PFSK-1 (cell line): ENCODE results near the gene TMEM182.

Experiments
- POLR2AphosphoS5 ChIP-seq: IDR thresholded peaks from 2 replicates; pipeline ENCODE4 v1.6.1; 2012; ENCODE audit warnings: low read depth, mild to moderate bottlenecking, control low read depth, low read length, moderate library complexity
- SIN3A ChIP-seq: IDR thresholded peaks from 2 replicates; pipeline ENCODE4 v1.6.1; 2012; ENCODE audit warnings: mild to moderate bottlenecking, low read length, moderate library complexity, borderline replicate concordance; ENCODE audit not compliant: insufficient read depth
- TAF1 ChIP-seq: IDR thresholded peaks from 2 replicates; pipeline ENCODE4 v1.6.1; 2012; ENCODE audit warnings: low read length, control low read depth, borderline replicate concordance; ENCODE audit not compliant: insufficient read depth
- TF ChIP-seq, protein P1 (sequence below), 2 experiments: IDR thresholded peaks; 2 replicates each; pipeline versions ENCODE4 v1.6.1 to v1.8.0; 2011 to 2012; ENCODE audit warnings: low read depth in 2 of 2, low read length in 2 of 2, control low read depth in 1 of 2, inconsistent platforms in 1 of 2, mild to moderate bottlenecking in 1 of 2, moderate library complexity in 1 of 2; ENCODE audit not compliant: insufficient read depth in 1 of 2

DNA sequence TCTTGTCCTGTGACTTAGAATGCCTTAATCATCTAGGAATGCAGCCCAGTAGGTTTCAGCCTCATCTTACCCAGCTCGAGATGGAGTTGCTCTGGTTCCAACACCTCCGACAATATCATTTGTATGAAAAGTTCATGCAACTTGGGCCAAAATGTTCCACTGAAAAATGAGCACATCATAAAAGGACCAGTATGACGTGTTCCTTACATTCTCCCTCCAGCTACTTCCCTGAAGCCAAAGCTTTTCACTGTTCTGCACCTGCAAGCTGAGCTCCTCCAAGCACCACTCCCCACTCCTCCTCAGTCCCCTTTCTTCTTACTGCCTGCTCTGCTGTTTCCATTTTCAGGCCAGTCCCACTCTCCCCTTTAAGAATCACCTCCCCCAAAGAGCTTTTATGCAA, 23.1 kb downstream of the TMEM182 start:
- TF ChIP-seq POLR2AphosphoS5 (no peak), SIN3A (no peak), TAF1 (no peak)
- TF ChIP-seq, protein P1, sequence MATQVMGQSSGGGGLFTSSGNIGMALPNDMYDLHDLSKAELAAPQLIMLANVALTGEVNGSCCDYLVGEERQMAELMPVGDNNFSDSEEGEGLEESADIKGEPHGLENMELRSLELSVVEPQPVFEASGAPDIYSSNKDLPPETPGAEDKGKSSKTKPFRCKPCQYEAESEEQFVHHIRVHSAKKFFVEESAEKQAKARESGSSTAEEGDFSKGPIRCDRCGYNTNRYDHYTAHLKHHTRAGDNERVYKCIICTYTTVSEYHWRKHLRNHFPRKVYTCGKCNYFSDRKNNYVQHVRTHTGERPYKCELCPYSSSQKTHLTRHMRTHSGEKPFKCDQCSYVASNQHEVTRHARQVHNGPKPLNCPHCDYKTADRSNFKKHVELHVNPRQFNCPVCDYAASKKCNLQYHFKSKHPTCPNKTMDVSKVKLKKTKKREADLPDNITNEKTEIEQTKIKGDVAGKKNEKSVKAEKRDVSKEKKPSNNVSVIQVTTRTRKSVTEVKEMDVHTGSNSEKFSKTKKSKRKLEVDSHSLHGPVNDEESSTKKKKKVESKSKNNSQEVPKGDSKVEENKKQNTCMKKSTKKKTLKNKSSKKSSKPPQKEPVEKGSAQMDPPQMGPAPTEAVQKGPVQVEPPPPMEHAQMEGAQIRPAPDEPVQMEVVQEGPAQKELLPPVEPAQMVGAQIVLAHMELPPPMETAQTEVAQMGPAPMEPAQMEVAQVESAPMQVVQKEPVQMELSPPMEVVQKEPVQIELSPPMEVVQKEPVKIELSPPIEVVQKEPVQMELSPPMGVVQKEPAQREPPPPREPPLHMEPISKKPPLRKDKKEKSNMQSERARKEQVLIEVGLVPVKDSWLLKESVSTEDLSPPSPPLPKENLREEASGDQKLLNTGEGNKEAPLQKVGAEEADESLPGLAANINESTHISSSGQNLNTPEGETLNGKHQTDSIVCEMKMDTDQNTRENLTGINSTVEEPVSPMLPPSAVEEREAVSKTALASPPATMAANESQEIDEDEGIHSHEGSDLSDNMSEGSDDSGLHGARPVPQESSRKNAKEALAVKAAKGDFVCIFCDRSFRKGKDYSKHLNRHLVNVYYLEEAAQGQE (IDR thresholded peaks at IDR 0.05; ENCODE audit: insufficient read depth in 1 of 2, low read depth in 2 of 2, low read length in 2 of 2) = no peak
